WTC11 (cell line): ENCODE results near the gene SRPX. TPM values are rescaled to one million over a fixed set of nuclear protein-coding genes. Genes with fewer than 3 reads are reported as not detected.

Experiments used
- ATAC-seq: fragments of 200-7000 bp; cut with Tn5 transposase; 2 replicates; pipeline ENCODE4 v1.10.0; 2021; ENCODE audit warnings: mild to moderate bottlenecking, moderate library complexity
- CTCF ChIA-PET: fragments of 300-600 bp; sonication (Branson Sonifier 250); formaldehyde crosslinking; loops from one replicate; lab custom pipeline; 2021; ENCODE audit warnings: antibody characterized with exemption; lab: Charles Lee
- POLR2A ChIA-PET: fragments of 350-600 bp; sonication (Branson Sonifier 250); formaldehyde crosslinking; loops from one replicate; lab custom pipeline; 2021; ENCODE audit warnings: antibody characterized with exemption; lab: Charles Lee
- DNase-seq: peaks from one replicate; pipeline ENCODE4 v3.0.0; 2021; ENCODE audit warnings: low spot score
- H3K27ac Mint-ChIP-seq: 2 replicates; pipeline ENCODE4 v1.8.0; 2021; ENCODE audit warnings: mixed read lengths
- H3K27me3 Mint-ChIP-seq: 2 replicates; pipeline ENCODE4 v1.8.0; 2021; ENCODE audit warnings: low read depth, mild to moderate bottlenecking, moderate library complexity, mixed read lengths
- H3K36me3 Mint-ChIP-seq: 2 replicates; pipeline ENCODE4 v1.8.0; 2021; ENCODE audit warnings: mixed read lengths
- H3K4me1 Mint-ChIP-seq: 2 replicates; pipeline ENCODE4 v1.8.0; 2022; ENCODE audit warnings: mixed read lengths
- H3K4me3 Mint-ChIP-seq: 2 replicates; pipeline ENCODE4 v1.8.0; 2021; ENCODE audit warnings: mild to moderate bottlenecking, moderate library complexity, mixed read lengths
- H3K9me3 Mint-ChIP-seq: 2 replicates; pipeline ENCODE4 v1.8.0; 2021; ENCODE audit warnings: mixed read lengths
- CREB1 ChIP-seq: sonication (generic); formaldehyde crosslinking; IDR thresholded peaks from 2 replicates; pipeline ENCODE4 v1.8.0; 2023; ENCODE audit warnings: mild to moderate bottlenecking, missing genetic modification reagents
- CREM ChIP-seq: sonication (generic); formaldehyde crosslinking; IDR thresholded peaks from 2 replicates; pipeline ENCODE4 v1.8.1; 2022; ENCODE audit warnings: mild to moderate bottlenecking, missing genetic modification reagents, moderate library complexity
- IRF2 ChIP-seq: sonication (generic); formaldehyde crosslinking; IDR thresholded peaks from 2 replicates; pipeline ENCODE4 v1.8.0; 2022; ENCODE audit warnings: low read depth, missing genetic modification reagents, borderline replicate concordance
- KAT7 ChIP-seq: sonication (generic); formaldehyde crosslinking; IDR thresholded peaks from 2 replicates; pipeline ENCODE4 v1.8.1; 2023; ENCODE audit warnings: missing genetic modification reagents, mild to moderate bottlenecking, borderline replicate concordance
- RELA ChIP-seq: sonication (generic); formaldehyde crosslinking; IDR thresholded peaks from 2 replicates; pipeline ENCODE4 v1.8.1; 2022; ENCODE audit warnings: missing genetic modification reagents, mild to moderate bottlenecking, borderline replicate concordance
- SOX15 ChIP-seq: fragments of 250-450 bp; sonication (Bioruptor Pico); IDR thresholded peaks from 2 replicates; pipeline ENCODE4 v1.9.0; 2021; ENCODE audit warnings: mild to moderate bottlenecking
- SP1 ChIP-seq: sonication (generic); formaldehyde crosslinking; conservative IDR thresholded peaks from 2 replicates; pipeline ENCODE4 v1.8.1; 2022; ENCODE audit warnings: missing genetic modification reagents
- ZNF219 ChIP-seq: sonication (generic); formaldehyde crosslinking; IDR thresholded peaks from 2 replicates; pipeline ENCODE4 v1.8.0; 2023; ENCODE audit warnings: missing genetic modification reagents, mild to moderate bottlenecking, borderline replicate concordance
- ZNF416 ChIP-seq: fragments of 250-450 bp; sonication (Bioruptor Pico); IDR thresholded peaks from 2 replicates; pipeline ENCODE4 v1.9.0; 2021; ENCODE audit warnings: mild to moderate bottlenecking, inconsistent platforms
- ZNF671 ChIP-seq: fragments of 250-450 bp; sonication (Bioruptor Pico); IDR thresholded peaks from 2 replicates; pipeline ENCODE4 v1.8.0; 2021; ENCODE audit warnings: mild to moderate bottlenecking
- total RNA-seq: library from RNA; stranded (reverse); gene quantifications from 3 replicates; pipeline ENCODE4 v1.2.3, GENCODE V29; 2021
- TF ChIP-seq, protein P1 (sequence below): fragments of 250-450 bp; sonication (Bioruptor Pico); conservative IDR thresholded peaks from 2 replicates; pipeline ENCODE4 v1.9.0; 2021; ENCODE audit warnings: mild to moderate bottlenecking
- TF ChIP-seq, protein P2 (sequence below): sonication (generic); formaldehyde crosslinking; IDR thresholded peaks from 2 replicates; pipeline ENCODE4 v1.8.0; 2023; ENCODE audit warnings: mild to moderate bottlenecking, missing genetic modification reagents
- TF ChIP-seq, protein P3 (sequence below): sonication (generic); formaldehyde crosslinking; IDR thresholded peaks from 2 replicates; pipeline ENCODE4 v1.8.1; 2023; ENCODE audit warnings: mild to moderate bottlenecking, moderate library complexity, missing genetic modification reagents
- TF ChIP-seq, protein P4 (sequence below): sonication (generic); formaldehyde crosslinking; IDR thresholded peaks from 2 replicates; pipeline ENCODE4 v1.8.1; 2022; ENCODE audit warnings: mild to moderate bottlenecking, moderate library complexity, missing genetic modification reagents
- TF ChIP-seq, protein P5 (sequence below): sonication (generic); formaldehyde crosslinking; IDR thresholded peaks from 2 replicates; pipeline ENCODE4 v1.8.1; 2023; ENCODE audit warnings: mild to moderate bottlenecking, missing genetic modification reagents

The SRPX gene
- total RNA-seq, 1 experiment from 2014 or later = 7.7 TPM

DNA sequence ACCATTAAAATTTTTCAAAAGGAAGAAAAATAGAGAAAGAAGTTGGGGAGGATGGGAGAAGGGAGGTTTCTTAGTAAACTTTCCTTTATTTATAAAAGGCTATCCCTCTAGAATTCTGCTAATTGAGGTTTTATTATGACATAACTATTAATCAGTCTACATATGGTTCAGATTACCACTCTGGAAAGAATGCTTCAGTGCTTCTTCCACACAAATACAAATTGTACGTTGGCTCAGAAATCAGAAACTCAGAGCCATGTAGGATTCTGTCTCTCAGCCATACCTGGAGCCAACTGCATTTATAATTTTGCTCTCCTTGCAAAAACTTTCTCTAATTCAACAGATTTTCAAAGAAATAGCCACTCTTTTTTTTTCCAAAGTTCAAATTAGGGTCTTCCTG lies 37.1 kb downstream of the SRPX start:
- no peak for ATAC-seq
- ChIA-PET POLR2A (no interaction called here), CTCF (interaction anchor here (1.1 kb wide), 1 partner anchor 98 kb away, joined by 3 read pairs; no protein-coding TSS in a partner anchor)

DNA sequence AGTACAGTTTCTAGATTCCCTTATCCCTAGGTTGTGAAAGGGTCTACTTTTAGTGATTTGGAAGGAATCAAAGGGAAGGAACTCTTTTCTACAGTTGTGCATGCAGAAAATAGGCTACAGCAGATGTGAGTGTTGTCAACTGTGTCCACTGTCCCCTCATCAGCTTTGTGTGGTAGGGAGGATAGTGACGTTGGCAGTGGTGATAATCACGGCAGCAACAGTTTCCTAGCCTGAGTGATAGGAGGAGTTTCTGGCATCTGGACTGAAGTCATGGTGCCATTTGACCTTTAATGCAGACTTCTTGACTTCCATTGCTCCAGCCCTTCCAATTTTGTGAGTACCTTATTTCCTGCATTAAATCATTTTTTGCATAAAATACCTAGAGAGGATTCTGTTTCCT lies 39.3 kb downstream of the SRPX start:
- TF ChIP-seq ZNF416 (CRISPR knock-in tag) = no peak
- no peak for TF ChIP-seq IRF2
- TF ChIP-seq, protein P1, sequence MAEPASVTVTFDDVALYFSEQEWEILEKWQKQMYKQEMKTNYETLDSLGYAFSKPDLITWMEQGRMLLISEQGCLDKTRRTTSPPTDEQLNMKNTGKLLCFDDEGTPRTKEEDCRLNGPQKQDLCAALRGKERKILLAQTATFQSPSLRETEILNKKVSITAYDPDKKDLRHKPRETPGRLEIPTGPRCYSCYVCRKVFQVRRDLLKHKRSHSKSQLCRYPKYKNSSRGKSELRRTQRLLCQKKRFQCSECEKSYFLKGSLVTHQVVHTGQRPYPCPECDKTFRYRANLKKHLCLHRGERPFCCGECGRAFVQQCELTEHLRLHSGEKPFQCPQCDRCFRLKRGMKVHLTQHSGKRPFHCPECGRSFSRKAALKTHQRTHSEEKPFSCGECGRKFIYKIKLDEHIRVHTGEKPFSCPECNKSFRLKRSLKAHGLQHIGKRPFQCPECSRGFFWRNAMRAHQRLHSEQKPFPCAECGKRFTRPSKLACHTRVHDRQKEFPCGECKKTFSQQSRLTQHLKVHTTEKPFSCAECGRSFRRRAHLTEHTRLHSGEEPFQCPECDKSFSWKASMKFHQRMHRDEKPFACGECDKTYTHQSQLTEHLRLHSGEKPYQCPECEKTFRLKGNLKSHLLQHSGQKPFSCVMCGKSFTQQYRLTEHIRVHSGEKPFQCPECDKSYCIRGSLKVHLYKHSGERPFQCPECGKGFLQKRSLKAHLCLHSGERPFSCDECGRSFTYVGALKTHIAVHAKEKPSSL (CRISPR knock-in tag) = no peak
- no peak for TF ChIP-seq CREB1 (CRISPR knock-in tag)
- TF ChIP-seq ZNF671 = no peak
- no peak for TF ChIP-seq SP1 (CRISPR knock-in tag)
- no peak for TF ChIP-seq ZNF219
- TF ChIP-seq, protein P2, sequence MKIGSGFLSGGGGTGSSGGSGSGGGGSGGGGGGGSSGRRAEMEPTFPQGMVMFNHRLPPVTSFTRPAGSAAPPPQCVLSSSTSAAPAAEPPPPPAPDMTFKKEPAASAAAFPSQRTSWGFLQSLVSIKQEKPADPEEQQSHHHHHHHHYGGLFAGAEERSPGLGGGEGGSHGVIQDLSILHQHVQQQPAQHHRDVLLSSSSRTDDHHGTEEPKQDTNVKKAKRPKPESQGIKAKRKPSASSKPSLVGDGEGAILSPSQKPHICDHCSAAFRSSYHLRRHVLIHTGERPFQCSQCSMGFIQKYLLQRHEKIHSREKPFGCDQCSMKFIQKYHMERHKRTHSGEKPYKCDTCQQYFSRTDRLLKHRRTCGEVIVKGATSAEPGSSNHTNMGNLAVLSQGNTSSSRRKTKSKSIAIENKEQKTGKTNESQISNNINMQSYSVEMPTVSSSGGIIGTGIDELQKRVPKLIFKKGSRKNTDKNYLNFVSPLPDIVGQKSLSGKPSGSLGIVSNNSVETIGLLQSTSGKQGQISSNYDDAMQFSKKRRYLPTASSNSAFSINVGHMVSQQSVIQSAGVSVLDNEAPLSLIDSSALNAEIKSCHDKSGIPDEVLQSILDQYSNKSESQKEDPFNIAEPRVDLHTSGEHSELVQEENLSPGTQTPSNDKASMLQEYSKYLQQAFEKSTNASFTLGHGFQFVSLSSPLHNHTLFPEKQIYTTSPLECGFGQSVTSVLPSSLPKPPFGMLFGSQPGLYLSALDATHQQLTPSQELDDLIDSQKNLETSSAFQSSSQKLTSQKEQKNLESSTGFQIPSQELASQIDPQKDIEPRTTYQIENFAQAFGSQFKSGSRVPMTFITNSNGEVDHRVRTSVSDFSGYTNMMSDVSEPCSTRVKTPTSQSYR = no peak
- TF ChIP-seq SOX15 = no peak
- TF ChIP-seq RELA (CRISPR knock-in tag) = no peak
- no peaks in the 10 kb centered on the region for H3K36me3 Mint-ChIP-seq
- H3K27me3 Mint-ChIP-seq = no peaks in the 10 kb centered on the region
- DNase-seq (no peak), ATAC-seq (no peak)
- no peaks in the 10 kb centered on the region for H3K9me3 Mint-ChIP-seq
- H3K4me3 Mint-ChIP-seq = no peak overlapping the region
- POLR2A ChIA-PET = interaction anchor here (1.5 kb wide), 1 partner anchor 14 kb away, joined by 6 read pairs; no protein-coding TSS in a partner anchor
- peaks cover 4% of the 10 kb centered on the region for H3K4me1 Mint-ChIP-seq
- H3K27ac Mint-ChIP-seq = no peak overlapping the region
- CTCF ChIA-PET = no interaction called here

More for the DNA sequence above, 37.1 kb downstream of the SRPX start:
- Mint-ChIP-seq H3K4me3 (no peak overlapping the region), H3K27ac (no peak overlapping the region), H3K4me1 (no peaks in the 10 kb centered on the region), H3K9me3 (no peaks in the 10 kb centered on the region), H3K27me3 (no peaks in the 10 kb centered on the region), H3K36me3 (no peaks in the 10 kb centered on the region)
- DNase-seq = no peak
- no peak for TF ChIP-seq KAT7 (CRISPR knock-in tag)
- TF ChIP-seq, protein P3, sequence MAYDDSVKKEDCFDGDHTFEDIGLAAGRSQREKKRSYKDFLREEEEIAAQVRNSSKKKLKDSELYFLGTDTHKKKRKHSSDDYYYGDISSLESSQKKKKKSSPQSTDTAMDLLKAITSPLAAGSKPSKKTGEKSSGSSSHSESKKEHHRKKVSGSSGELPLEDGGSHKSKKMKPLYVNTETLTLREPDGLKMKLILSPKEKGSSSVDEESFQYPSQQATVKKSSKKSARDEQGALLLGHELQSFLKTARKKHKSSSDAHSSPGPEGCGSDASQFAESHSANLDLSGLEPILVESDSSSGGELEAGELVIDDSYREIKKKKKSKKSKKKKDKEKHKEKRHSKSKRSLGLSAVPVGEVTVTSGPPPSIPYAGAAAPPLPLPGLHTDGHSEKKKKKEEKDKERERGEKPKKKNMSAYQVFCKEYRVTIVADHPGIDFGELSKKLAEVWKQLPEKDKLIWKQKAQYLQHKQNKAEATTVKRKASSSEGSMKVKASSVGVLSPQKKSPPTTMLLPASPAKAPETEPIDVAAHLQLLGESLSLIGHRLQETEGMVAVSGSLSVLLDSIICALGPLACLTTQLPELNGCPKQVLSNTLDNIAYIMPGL (CRISPR knock-in tag) = no peak
- TF ChIP-seq CREM = no peak
- TF ChIP-seq, protein P4, sequence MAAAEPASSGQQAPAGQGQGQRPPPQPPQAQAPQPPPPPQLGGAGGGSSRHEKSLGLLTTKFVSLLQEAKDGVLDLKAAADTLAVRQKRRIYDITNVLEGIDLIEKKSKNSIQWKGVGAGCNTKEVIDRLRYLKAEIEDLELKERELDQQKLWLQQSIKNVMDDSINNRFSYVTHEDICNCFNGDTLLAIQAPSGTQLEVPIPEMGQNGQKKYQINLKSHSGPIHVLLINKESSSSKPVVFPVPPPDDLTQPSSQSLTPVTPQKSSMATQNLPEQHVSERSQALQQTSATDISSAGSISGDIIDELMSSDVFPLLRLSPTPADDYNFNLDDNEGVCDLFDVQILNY = no peak
- TF ChIP-seq, protein P5, sequence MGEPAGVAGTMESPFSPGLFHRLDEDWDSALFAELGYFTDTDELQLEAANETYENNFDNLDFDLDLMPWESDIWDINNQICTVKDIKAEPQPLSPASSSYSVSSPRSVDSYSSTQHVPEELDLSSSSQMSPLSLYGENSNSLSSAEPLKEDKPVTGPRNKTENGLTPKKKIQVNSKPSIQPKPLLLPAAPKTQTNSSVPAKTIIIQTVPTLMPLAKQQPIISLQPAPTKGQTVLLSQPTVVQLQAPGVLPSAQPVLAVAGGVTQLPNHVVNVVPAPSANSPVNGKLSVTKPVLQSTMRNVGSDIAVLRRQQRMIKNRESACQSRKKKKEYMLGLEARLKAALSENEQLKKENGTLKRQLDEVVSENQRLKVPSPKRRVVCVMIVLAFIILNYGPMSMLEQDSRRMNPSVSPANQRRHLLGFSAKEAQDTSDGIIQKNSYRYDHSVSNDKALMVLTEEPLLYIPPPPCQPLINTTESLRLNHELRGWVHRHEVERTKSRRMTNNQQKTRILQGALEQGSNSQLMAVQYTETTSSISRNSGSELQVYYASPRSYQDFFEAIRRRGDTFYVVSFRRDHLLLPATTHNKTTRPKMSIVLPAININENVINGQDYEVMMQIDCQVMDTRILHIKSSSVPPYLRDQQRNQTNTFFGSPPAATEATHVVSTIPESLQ (CRISPR knock-in tag) = no peak
